Nucleus accumbens (tissue), 56 donors: ENCODE results near the gene TAAR8.
"Not testable (repeated sequence)": the region's sequence is repeated elsewhere in the genome, so short reads cannot be mapped to it uniquely, and the experiment has no call there.

ENCODE experiments used
- DNase-seq, 56 donors: peaks; one replicate each; lab custom pipeline; 2025; lab: John Stamatoyannopoulos, UW

Gene TAAR8

GRCh38 chr6:132537977-132538376 is 14.5 kb upstream of the TAAR8 start, which contains the start of gene TAAR9:
Gene TAAR9 (plus strand): TSS chr6:132538277. CDS start chr6:132538290, 13 bp downstream.
- no peak for DNase-seq

DNA sequence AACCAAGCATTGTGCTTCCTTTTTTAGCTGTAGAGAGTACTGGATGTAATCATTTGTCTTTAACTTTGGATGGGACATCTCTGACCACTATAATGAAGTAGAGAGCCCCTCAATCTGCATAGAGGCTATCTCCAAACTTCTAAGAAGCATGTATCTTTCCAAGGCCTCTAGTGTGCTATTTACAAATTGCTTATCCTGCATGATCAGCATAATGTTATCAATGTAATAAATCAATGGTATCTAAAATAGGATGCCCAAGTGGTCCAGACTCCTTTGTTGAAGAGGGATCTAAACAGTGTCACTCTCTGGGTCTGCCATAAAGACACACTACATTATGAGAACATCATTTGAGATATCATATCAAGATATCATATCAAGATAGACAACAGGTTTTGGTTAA is 7.6 kb upstream of the TAAR8 start:
- no peak for DNase-seq

GRCh38 chr6:132548746-132549463 is 3.6 kb upstream of the TAAR8 start:
- DNase-seq: no peak

- no peak for DNase-seq
Observed at GRCh38 chr6:132551214-132551613, 1.3 kb upstream of the TAAR8 start.

GRCh38 chr6:132560087-132560486 is 7.6 kb downstream of the TAAR8 start:
- not testable (repeated sequence) for DNase-seq

DNA sequence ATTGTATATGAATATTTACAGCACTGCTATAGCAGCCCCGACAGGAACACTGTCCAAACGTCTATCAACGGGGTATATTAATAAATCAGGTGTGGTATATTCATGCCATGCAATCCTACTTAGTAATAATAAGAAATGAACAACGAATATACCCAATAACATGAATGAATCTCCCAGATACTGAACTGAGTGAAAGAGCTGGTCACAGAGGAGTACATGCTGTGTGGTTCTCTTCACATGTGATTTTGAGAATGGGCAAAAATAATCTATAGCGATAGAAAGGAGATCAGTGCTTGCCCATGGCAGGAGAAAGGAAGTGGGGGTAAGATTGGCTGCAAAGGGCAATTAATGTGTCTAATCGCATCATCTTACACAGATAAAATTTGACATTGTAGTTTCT is 13.9 kb downstream of the TAAR8 start:
- DNase-seq: no peak

DNA sequence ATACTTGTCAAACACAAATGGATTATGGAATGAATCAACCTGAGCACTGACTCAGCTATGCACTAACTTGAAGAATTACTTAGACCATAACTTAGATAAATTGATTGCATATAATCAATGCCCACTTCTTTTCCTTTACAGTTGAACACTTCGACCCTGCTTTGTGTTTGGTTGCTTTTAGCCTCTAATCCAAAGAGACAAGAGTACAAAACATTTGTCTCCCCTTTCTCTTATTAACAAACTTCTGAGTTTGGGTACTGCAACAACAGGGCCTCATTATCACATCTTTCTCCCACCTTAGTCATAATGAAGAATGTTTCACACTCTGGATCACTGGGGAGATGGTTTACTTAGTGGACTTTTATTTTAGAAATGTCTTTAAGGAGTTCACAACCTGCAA is 15.1 kb downstream of the TAAR8 start:
- no peak for DNase-seq

DNA sequence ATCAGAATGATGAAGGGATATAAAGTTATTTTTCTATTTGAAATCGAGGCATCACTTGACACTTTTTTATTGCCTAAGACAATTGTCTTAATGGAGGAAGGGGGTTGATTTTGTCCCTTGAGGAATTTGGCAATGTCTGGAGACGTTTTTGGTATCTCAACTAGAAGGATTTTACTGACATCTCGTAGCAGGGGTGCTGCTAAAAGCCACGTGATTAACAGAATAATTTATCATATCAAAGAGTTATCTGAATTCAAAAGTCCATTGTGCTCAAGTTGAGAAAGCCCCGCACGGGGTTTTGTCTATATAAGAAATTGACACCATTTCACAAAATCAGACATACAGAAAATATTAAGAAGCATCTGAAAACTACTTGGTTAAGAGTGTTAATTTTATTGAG is 16.1 kb downstream of the TAAR8 start:
- no peak for DNase-seq

GRCh38 chr6:132569170-132569569 is 16.7 kb downstream of the TAAR8 start:
- DNase-seq: peak in 44 of 56 donors; percentile 2 to 80 (median 46)

GRCh38 chr6:132570221-132570777 is 17.8 kb downstream of the TAAR8 start, which contains the start of gene TAAR6:
Gene TAAR6 (plus strand): TSS chr6:132570322. CDS start chr6:132570322, 0 bp downstream.
- peak in 48 of 56 donors; percentile 4 to 74 (median 32) for DNase-seq

DNA sequence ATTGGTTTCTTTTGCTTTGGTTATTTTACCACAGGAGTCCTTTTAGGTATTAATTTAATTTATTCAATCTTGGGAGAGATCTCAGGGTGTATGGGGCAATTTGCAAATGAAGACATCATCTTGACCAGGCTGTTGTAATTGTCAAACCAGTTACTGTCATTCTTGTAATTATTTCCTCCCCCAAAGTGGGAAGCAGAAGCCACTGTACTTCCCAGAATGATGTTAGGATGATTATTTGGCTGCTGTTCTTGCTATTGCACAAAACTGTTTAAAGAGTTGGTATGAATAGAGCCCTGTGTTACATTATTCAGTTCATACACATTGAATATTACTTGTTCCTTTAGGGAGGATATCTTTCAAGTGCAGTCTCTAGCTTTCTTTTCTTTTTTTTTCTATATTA is 19.3 kb downstream of the TAAR8 start:
- DNase-seq: no peak

DNA sequence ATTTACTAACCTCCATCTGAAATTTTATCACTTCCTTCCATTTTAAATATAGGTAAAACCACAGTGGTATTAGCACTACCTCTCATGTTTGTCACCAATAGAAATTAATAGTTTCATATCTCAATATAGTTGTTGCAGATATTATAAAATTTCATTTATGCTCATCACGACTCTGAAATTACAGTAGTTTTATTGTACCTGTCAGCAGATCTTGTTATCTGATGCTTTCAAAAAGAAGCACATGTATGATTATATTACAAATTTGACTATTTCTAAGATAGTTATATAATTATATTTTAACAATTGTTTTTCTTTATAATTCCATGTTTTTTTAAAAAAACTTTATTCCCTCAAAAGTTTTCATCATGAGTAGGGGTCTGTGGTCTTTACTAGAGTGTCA is 32.2 kb downstream of the TAAR8 start:
- no peak for DNase-seq

- no peak for DNase-seq
Observed at GRCh38 chr6:132587424-132587823, 35.0 kb downstream of the TAAR8 start.

- no peak for DNase-seq
Observed at GRCh38 chr6:132589454-132589853, 37.0 kb downstream of the TAAR8 start, which contains the start of gene TAAR5. Gene TAAR5 (minus strand): TSS chr6:132589741. CDS start chr6:132589686, 55 bp downstream.

- DNase-seq: no peak
Observed at GRCh38 chr6:132590362-132590761, 37.9 kb downstream of the TAAR8 start.

GRCh38 chr6:132592855-132593254 is 40.4 kb downstream of the TAAR8 start:
- no peak for DNase-seq

- DNase-seq: no peak
Observed at GRCh38 chr6:132596201-132596600, 43.7 kb downstream of the TAAR8 start.

- no peak for DNase-seq
Observed at GRCh38 chr6:132598473-132598872, 46.0 kb downstream of the TAAR8 start.

DNA sequence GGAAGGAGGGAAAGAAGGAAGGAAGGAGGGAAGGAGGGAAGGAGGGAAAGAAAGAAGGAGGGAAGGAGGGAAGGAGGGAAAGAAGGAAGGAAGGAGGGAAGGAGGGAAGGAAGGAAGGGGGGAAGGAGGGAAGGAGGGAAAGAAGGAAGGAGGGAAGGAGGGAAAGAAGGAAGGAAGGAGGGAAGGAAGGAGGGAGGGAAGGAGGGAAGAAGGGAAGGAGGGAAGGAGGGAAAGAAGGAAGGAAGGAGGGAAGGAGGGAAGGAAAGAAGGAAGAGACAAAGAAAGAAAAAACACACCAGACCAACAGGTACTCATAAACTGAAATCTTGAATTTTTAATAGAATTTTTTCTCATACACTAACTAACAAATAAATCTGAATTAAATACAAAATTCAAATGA is 48.4 kb downstream of the TAAR8 start:
- DNase-seq: not testable (repeated sequence)
